Measurements from ENCODE around the gene GYS2. TPM values are rescaled to one million over a fixed set of nuclear protein-coding genes. Genes with fewer than 3 reads are reported as not detected.

GYS2 gene
- total RNA-seq, 2 donors from 2014 or later, result not detected

DNA sequence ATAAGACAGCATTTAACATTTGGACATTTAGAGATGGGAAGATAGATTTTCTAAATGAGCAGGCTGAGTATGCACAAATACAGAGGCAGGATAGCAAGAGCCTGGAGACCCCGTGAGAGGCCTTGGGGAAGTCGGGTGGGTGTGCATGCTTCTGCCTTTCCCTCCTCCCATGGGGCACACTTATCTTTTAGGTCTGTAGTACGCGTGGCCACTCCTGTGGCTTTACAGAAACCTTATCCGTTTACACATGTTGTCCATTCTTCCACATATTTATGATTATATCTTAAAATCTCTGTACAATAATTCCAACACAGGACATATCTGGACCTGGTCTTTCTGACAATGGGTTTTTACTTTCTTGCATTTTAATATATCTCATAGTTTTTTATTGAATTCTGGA is 33.6 kb downstream of the GYS2 start:
- H3K4me1 ChIP-seq (replicated peaks), result no peaks in the 10 kb centered on the region
- no peak for DNase-seq (ENCODE audit: low spot score)

DNA sequence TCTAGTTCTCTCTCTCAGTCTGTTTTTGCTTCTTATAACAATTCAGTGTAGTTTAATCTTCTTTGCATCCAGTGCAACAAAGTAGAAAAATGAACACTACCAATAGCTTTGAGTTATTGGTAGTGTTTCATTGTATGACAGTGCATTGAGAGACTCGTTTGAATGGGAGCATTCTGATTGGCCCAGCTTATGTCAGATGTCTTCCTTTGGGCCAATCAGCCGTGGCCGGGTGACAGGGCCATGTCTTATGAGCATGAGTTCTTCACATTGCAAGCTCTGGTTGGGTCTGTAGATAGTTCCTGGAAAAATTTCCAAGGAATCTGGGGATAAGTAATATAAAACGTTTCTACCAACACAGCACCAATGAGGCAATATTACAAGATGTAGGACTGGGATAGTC is 36.5 kb downstream of the GYS2 start:
- intact Hi-C loops (cut with DNase I), result no loop called here
- Histone ChIP-seq H3K27ac (no peak overlapping the region), H3K4me1 (replicated peaks) (no peaks in the 10 kb centered on the region), H3K36me3 (no peaks in the 10 kb centered on the region), H3K9me3 (no peaks in the 10 kb centered on the region), H3K27me3 (replicated peaks; ENCODE audit: insufficient read depth) (no peaks in the 10 kb centered on the region), H3K4me3 (no peak overlapping the region)
- TF ChIP-seq, protein P1, sequence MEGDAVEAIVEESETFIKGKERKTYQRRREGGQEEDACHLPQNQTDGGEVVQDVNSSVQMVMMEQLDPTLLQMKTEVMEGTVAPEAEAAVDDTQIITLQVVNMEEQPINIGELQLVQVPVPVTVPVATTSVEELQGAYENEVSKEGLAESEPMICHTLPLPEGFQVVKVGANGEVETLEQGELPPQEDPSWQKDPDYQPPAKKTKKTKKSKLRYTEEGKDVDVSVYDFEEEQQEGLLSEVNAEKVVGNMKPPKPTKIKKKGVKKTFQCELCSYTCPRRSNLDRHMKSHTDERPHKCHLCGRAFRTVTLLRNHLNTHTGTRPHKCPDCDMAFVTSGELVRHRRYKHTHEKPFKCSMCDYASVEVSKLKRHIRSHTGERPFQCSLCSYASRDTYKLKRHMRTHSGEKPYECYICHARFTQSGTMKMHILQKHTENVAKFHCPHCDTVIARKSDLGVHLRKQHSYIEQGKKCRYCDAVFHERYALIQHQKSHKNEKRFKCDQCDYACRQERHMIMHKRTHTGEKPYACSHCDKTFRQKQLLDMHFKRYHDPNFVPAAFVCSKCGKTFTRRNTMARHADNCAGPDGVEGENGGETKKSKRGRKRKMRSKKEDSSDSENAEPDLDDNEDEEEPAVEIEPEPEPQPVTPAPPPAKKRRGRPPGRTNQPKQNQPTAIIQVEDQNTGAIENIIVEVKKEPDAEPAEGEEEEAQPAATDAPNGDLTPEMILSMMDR (IDR thresholded peaks at IDR 0.05), result no peak
- TF ChIP-seq POLR2AphosphoS5 (IDR thresholded peaks at IDR 0.05), result no peak
- TF ChIP-seq POLR2A (IDR thresholded peaks at IDR 0.05), result no peak
- DNase-seq (ENCODE audit: low spot score), result no peak
- WGBS, result 85% methylated on average over 4 of the region's 4 CpGs

More for the DNA sequence above, 33.6 kb downstream of the GYS2 start:
- WGBS, result 64% methylated on average over 5 of the region's 5 CpGs
- no peak overlapping the region for H3K27ac ChIP-seq
- no peaks in the 10 kb centered on the region for H3K9me3 ChIP-seq
- intact Hi-C loops (cut with DNase I), result no loop called here
- H3K4me3 ChIP-seq, result no peak overlapping the region
- H3K27me3 ChIP-seq (replicated peaks; ENCODE audit: insufficient read depth), result no peaks in the 10 kb centered on the region
- no peaks in the 10 kb centered on the region for H3K36me3 ChIP-seq
- TF ChIP-seq POLR2A (IDR thresholded peaks at IDR 0.05) (no peak), POLR2AphosphoS5 (IDR thresholded peaks at IDR 0.05) (no peak)
- TF ChIP-seq, protein P1 (IDR thresholded peaks at IDR 0.05), result no peak

GRCh38 chr12:21566907-21567394 is 37.7 kb downstream of the GYS2 start:
- H3K9me3 ChIP-seq, result no peaks in the 10 kb centered on the region
- DNase-seq (ENCODE audit: low spot score), result no peak
- no peaks in the 10 kb centered on the region for H3K36me3 ChIP-seq
- H3K27ac ChIP-seq, result no peak overlapping the region
- H3K4me1 ChIP-seq (replicated peaks), result no peaks in the 10 kb centered on the region
- TF ChIP-seq POLR2AphosphoS5 (IDR thresholded peaks at IDR 0.05) (no peak), POLR2A (IDR thresholded peaks at IDR 0.05) (no peak)
- TF ChIP-seq, protein P1 (IDR thresholded peaks at IDR 0.05), result no peak
- H3K4me3 ChIP-seq, result no peak overlapping the region
- H3K27me3 ChIP-seq (replicated peaks; ENCODE audit: insufficient read depth), result no peaks in the 10 kb centered on the region
- 92% methylated on average over 3 of the region's 3 CpGs for WGBS
- intact Hi-C loops (cut with DNase I), result no loop called here

GRCh38 chr12:21566223-21566906 is 38.3 kb downstream of the GYS2 start:
- DNase-seq (ENCODE audit: low spot score), result no peak
- intact Hi-C loops (cut with DNase I), result no loop called here
- H3K36me3 ChIP-seq, result no peaks in the 10 kb centered on the region
- no peak overlapping the region for H3K4me3 ChIP-seq
- 78% methylated on average over 5 of the region's 5 CpGs for WGBS
- no peaks in the 10 kb centered on the region for H3K9me3 ChIP-seq
- no peaks in the 10 kb centered on the region for H3K4me1 ChIP-seq (replicated peaks)
- H3K27ac ChIP-seq, result no peak overlapping the region
- no peaks in the 10 kb centered on the region for H3K27me3 ChIP-seq (replicated peaks; ENCODE audit: insufficient read depth)
- TF ChIP-seq, protein P1 (IDR thresholded peaks at IDR 0.05), result no peak
- TF ChIP-seq POLR2A (IDR thresholded peaks at IDR 0.05) (no peak), POLR2AphosphoS5 (IDR thresholded peaks at IDR 0.05) (no peak)

GRCh38 chr12:21562859-21563258 is 41.8 kb downstream of the GYS2 start:
- no peaks in the 10 kb centered on the region for H3K36me3 ChIP-seq
- H3K27me3 ChIP-seq (replicated peaks; ENCODE audit: insufficient read depth), result no peaks in the 10 kb centered on the region
- H3K4me3 ChIP-seq, result no peak overlapping the region
- H3K9me3 ChIP-seq, result no peaks in the 10 kb centered on the region
- WGBS, result 60% methylated on average over 2 of the region's 2 CpGs
- H3K4me1 ChIP-seq (replicated peaks), result no peaks in the 10 kb centered on the region
- TF ChIP-seq POLR2AphosphoS5 (IDR thresholded peaks at IDR 0.05) (no peak), POLR2A (IDR thresholded peaks at IDR 0.05) (no peak)
- TF ChIP-seq, protein P1 (IDR thresholded peaks at IDR 0.05), result no peak
- intact Hi-C loops (cut with DNase I), result no loop called here
- no peak overlapping the region for H3K27ac ChIP-seq
- no peak for DNase-seq (ENCODE audit: low spot score)
